Left lung (tissue), 10 donors: ENCODE measurements around the gene C11orf52. TPM values are rescaled to one million over a fixed set of nuclear protein-coding genes. Genes with fewer than 3 reads are reported as not detected.

Source experiments
- ATAC-seq: fragments of 200-7000 bp; cut with Tn5 transposase; one replicate; pipeline ENCODE4 v1.9.1; 2020; ENCODE audit warnings: moderate library complexity
- DNase-seq, 4 donors: peaks; one replicate each; pipeline ENCODE4 v3.0.0-alpha.2; 2013 to 2020
- H3K27ac ChIP-seq, 2 donors: fragments of 200-600 bp; sonication (generic) in 1 of 2; one replicate each; pipeline versions ENCODE4 v1.5.0 to v1.8.0; 2020 to 2021
- H3K27me3 ChIP-seq, 2 donors: fragments of 200-600 bp; sonication (generic) in 1 of 2; one replicate each; pipeline versions ENCODE4 v1.5.0 to v1.8.0; 2020 to 2021
- H3K36me3 ChIP-seq, 2 donors: fragments of 200-600 bp; sonication (generic) in 1 of 2; one replicate each; pipeline versions ENCODE4 v1.5.0 to v1.8.0; 2020 to 2021
- H3K4me1 ChIP-seq, 2 donors: fragments of 200-600 bp; one replicate each; pipeline ENCODE4 v1.8.0; 2021
- H3K4me3 ChIP-seq, 2 donors: fragments of 200-600 bp; sonication (generic) in 1 of 2; one replicate each; pipeline versions ENCODE4 v1.5.0 to v1.8.0; 2020 to 2021; ENCODE audit warnings: mild to moderate bottlenecking in 1 of 2
- H3K9me3 ChIP-seq, 2 donors: fragments of 200-600 bp; sonication (generic) in 1 of 2; one replicate each; pipeline versions ENCODE4 v1.5.0 to v1.8.0; 2020 to 2021
- intact Hi-C, 2 donors: fragments of 100-400 bp; cut with DNase I; formaldehyde crosslinking; loops; one replicate each; pipeline versions ENCODE4 v1.11.2 to v1.14.2; 2022
- polyA plus RNA-seq, 6 donors: library from polyadenylated mRNA; unstranded; fragments of 120-200 nt; gene quantifications; one replicate each; pipeline ENCODE4 v1.2.1, GENCODE V29; 2013; ENCODE audit not compliant: insufficient read length in 6 of 6
- total RNA-seq, 2 donors: library from RNA; stranded (reverse); fragmentation: NEBNext Ultra II Directional; extraction: Animal tissue kit (Norgen Biotek cat#: 25700); gene quantifications; one replicate each; pipeline ENCODE4 v1.2.1, GENCODE V29; 2021
- TF ChIP-seq, protein P1 (sequence below), 2 donors: fragments of 200-600 bp; sonication (generic) in 1 of 2; IDR thresholded peaks; one replicate each; pipeline versions ENCODE4 v1.5.0 to v1.8.0; 2021; ENCODE audit warnings: antibody characterized with exemption in 2 of 2
- donor health status: DM: no; HTN: yes; CAD: no.
- donor health status: DM: no; HTN: no; CAD: no.

C11orf52 gene
- total and polyA plus RNA-seq, 8 donors: 5.7 to 15.6 (median 9.1) TPM

DNA sequence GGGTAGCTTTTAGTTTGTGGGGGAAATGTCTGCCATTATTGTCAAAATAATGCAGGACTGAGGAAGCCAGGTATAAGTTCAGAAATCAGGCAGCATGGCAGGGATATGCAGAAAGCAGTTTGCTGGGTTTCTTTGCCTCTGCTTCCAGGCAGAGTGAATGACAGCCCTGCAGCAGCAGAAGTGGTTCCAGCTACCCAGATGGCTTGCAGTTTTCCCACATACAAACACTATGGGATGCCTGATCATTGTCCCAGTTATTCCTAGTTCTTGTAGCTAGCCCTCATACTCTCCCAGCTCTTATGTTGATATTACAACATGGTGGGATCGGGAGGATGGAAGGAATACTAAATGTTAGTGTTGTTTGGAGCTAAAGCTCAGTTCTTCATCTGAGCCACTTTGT is 15.6 kb downstream of the C11orf52 start:
- H3K9me3 ChIP-seq: no peaks in the 10 kb centered on the region
- H3K4me1 ChIP-seq: peaks cover 13 to 48% of the 10 kb centered on the region in 2 donors
- intact Hi-C loops: no loop called here
- ATAC-seq (no peak), DNase-seq (no peak)
- TF ChIP-seq, protein P1, sequence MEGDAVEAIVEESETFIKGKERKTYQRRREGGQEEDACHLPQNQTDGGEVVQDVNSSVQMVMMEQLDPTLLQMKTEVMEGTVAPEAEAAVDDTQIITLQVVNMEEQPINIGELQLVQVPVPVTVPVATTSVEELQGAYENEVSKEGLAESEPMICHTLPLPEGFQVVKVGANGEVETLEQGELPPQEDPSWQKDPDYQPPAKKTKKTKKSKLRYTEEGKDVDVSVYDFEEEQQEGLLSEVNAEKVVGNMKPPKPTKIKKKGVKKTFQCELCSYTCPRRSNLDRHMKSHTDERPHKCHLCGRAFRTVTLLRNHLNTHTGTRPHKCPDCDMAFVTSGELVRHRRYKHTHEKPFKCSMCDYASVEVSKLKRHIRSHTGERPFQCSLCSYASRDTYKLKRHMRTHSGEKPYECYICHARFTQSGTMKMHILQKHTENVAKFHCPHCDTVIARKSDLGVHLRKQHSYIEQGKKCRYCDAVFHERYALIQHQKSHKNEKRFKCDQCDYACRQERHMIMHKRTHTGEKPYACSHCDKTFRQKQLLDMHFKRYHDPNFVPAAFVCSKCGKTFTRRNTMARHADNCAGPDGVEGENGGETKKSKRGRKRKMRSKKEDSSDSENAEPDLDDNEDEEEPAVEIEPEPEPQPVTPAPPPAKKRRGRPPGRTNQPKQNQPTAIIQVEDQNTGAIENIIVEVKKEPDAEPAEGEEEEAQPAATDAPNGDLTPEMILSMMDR (IDR thresholded peaks at IDR 0.05): no peak
- H3K27ac ChIP-seq: no peak overlapping the region
- no peak overlapping the region for H3K4me3 ChIP-seq
- no peaks in the 10 kb centered on the region for H3K36me3 ChIP-seq
- no peaks in the 10 kb centered on the region for H3K27me3 ChIP-seq

DNA sequence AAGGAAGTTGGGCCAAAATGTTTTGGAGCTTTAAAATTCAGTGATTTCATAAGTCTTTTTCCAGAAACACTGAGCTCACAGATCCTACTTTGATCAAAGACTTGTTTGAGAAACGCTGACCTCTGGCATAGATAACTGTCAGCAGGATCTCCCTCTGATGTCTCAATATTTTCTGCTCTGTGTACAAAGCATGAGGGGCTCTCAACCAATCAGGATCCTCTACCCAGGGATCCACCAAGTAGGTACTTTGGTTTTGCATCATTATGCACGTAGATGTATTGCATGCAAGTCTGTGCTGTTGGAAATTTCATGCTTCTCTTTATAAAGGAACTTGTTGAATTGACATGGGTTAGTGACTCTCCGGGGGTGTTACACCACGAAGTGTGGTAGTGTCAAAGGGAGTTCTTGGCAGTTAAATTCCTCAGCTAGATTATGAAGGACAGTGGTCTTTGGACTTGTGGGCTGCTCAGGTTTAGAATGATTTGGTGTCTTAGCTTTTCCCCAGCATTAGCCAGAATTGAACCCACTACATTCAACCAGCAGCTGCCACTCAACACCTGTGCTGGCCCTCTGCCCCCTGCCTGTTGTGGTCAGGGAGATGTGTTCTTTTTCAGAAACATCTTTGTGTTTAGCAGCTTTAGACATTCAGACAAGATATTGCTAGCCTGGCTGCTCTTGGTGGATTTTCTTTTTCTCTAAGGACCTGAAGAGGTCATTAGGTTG is 16.8 kb downstream of the C11orf52 start:
- peak overlapping the region in 1 of 2 donors; percentile 8 for H3K27ac ChIP-seq
- DNase-seq: no peak
- intact Hi-C loops: loop anchor here in 1 of 2 donors (5.0 kb wide), 1 partner anchor 42 kb away; no protein-coding TSS in a partner anchor

DNA sequence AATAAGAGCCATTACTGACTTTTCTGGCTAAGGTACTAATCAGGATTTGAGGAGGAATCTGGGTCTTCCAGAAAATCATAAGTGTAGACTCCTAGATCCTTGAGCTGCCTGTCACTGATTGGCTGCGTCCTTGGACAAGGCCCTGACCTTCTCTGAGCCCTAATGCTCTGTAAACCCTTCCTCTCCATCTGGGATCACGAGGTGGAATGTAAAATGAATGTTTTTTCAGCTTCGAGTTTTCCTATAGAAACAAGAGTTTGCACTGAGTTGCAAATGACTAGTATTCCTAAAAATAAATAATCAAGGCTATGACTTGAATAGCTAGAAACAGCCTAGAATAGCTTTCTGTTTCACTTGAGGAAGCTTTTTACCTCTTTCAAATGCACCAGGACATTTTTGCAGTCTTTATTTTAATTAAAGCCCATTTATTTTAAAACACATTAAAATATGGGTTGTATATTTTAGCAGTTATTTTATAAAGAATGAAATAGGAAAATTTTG is 17.4 kb downstream of the C11orf52 start:
- H3K36me3 ChIP-seq: no peaks in the 10 kb centered on the region
- intact Hi-C loops: loop anchor here in 1 of 2 donors (5.0 kb wide), 1 partner anchor 41 kb away; no protein-coding TSS in a partner anchor
- TF ChIP-seq, protein P1 (IDR thresholded peaks at IDR 0.05): no peak
- H3K4me3 ChIP-seq: peak overlapping the region in 1 of 2 donors; percentile 62
- H3K27me3 ChIP-seq: no peaks in the 10 kb centered on the region
- H3K9me3 ChIP-seq: no peaks in the 10 kb centered on the region
- ATAC-seq: no peak
- peak overlapping the region in 1 of 2 donors; percentile 8 for H3K27ac ChIP-seq
- peaks cover 13 to 48% of the 10 kb centered on the region in 2 donors for H3K4me1 ChIP-seq
- no peak for DNase-seq

More for the DNA sequence above, 16.8 kb downstream of the C11orf52 start:
- TF ChIP-seq, protein P1 (IDR thresholded peaks at IDR 0.05): no peak
- no peaks in the 10 kb centered on the region for H3K9me3 ChIP-seq
- no peak overlapping the region for H3K4me3 ChIP-seq
- H3K36me3 ChIP-seq: no peaks in the 10 kb centered on the region
- H3K27me3 ChIP-seq: no peaks in the 10 kb centered on the region
- H3K4me1 ChIP-seq: peaks cover 13 to 48% of the 10 kb centered on the region in 2 donors
- ATAC-seq: no peak

DNA sequence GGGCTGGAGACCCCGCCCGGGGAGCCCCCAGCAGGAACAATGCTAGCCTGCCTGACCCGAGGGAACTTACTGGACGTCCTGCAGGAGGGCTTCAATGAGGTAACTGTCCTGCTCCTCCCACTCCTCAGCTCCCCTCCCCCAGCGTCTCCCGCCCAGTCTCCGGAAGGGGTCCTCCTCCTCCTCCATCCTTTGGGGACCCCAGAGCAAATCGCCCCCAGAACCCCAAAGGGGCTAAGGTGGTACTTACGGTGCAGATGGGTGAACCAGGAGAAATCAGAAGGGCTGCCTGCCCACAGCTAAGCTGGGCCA is 18.7 kb downstream of the C11orf52 start:
- TF ChIP-seq, protein P1 (IDR thresholded peaks at IDR 0.05): no peak
- Histone ChIP-seq H3K9me3 (no peaks in the 10 kb centered on the region), H3K4me3 (peak overlapping the region; percentile 52 to 62), H3K27me3 (no peaks in the 10 kb centered on the region), H3K36me3 (no peaks in the 10 kb centered on the region), H3K4me1 (peaks cover 13 to 41% of the 10 kb centered on the region in 2 donors), H3K27ac (peak overlapping the region; percentile 7 to 45)
- ATAC-seq: peak; percentile 31
- intact Hi-C loops: loop anchor here in 1 of 2 donors (5.0 kb wide), 1 partner anchor 40 kb away; no protein-coding TSS in a partner anchor
- DNase-seq: no peak

DNA sequence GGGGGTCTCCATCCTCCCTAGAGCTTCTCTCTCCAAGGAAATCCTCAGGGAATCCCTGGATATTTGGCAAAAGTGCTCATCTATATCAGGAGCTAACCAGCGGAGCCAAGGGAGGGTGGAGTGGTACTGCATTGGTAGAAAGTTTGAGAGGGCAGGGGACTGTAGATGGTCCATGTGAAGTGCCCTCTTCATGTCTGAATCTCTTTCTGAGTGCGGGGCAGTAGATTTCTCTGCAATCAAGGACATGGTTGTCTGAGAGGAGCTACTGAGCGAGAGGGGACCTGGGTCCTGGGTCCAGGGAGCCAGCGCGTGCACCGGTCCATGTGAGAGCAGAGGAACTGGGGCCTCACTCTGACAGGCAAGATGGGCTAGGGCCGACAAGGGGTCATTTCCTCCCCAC is 19.1 kb downstream of the C11orf52 start:
- no peak for ATAC-seq
- H3K4me1 ChIP-seq: peaks cover 13 to 41% of the 10 kb centered on the region in 2 donors
- intact Hi-C loops: loop anchor here in 1 of 2 donors (5.0 kb wide), 1 partner anchor 39 kb away; no protein-coding TSS in a partner anchor

More for the DNA sequence above, 19.1 kb downstream of the C11orf52 start:
- H3K27me3 ChIP-seq: no peaks in the 10 kb centered on the region
- DNase-seq: no peak
- no peaks in the 10 kb centered on the region for H3K9me3 ChIP-seq
- H3K27ac ChIP-seq: peak overlapping the region in 1 of 2 donors; percentile 45
- TF ChIP-seq, protein P1 (IDR thresholded peaks at IDR 0.05): no peak
- H3K36me3 ChIP-seq: no peaks in the 10 kb centered on the region
- peak overlapping the region in 1 of 2 donors; percentile 62 for H3K4me3 ChIP-seq
